Breast epithelium (tissue), 3 donors: Measurements from ENCODE around the gene UST.

Source experiments
- POLR2A ChIP-seq: fragments of 450-650 bp; IDR thresholded peaks from one replicate; pipeline ENCODE4 v1.6.1; 2016; ENCODE audit warnings: antibody characterized with exemption, mild to moderate bottlenecking, moderate library complexity
- POLR2AphosphoS5 ChIP-seq, 3 donors: sonication (generic); formaldehyde crosslinking; IDR thresholded peaks; one replicate each; pipeline ENCODE4 v1.6.1; 2017; ENCODE audit warnings: antibody characterized with exemption in 3 of 3
- TF ChIP-seq, protein P1 (sequence below), 3 donors: fragments of 450-650 bp; IDR thresholded peaks; one replicate each; pipeline ENCODE4 v1.5.1; 2016 to 2017; ENCODE audit warnings: antibody characterized with exemption in 3 of 3, mild to moderate bottlenecking in 3 of 3, moderate library complexity in 3 of 3

DNA sequence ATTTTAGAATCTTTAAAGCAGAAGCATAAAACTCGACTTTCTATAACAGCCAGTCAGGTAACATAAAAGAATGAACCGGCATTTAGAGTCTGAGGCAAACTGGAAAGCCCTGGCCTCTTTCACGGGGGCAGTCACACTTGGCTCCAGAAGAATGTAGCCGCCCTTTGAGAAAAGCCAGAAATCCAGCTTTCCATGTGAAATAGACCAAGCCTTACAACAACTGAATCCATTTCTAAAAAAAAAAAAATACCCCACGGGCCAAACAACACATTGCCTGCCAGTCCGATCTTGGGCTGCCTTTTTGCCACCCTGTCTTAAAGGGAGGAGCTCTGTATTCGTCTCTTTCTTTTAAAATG, 317.8 kb downstream of the UST start:
- TF ChIP-seq, protein P1, sequence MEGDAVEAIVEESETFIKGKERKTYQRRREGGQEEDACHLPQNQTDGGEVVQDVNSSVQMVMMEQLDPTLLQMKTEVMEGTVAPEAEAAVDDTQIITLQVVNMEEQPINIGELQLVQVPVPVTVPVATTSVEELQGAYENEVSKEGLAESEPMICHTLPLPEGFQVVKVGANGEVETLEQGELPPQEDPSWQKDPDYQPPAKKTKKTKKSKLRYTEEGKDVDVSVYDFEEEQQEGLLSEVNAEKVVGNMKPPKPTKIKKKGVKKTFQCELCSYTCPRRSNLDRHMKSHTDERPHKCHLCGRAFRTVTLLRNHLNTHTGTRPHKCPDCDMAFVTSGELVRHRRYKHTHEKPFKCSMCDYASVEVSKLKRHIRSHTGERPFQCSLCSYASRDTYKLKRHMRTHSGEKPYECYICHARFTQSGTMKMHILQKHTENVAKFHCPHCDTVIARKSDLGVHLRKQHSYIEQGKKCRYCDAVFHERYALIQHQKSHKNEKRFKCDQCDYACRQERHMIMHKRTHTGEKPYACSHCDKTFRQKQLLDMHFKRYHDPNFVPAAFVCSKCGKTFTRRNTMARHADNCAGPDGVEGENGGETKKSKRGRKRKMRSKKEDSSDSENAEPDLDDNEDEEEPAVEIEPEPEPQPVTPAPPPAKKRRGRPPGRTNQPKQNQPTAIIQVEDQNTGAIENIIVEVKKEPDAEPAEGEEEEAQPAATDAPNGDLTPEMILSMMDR (IDR thresholded peaks at IDR 0.05), result no peak
- TF ChIP-seq POLR2A, result no peak
- no peak for TF ChIP-seq POLR2AphosphoS5 (IDR thresholded peaks at IDR 0.05)
